HL-60 (cell line): ENCODE results near the gene KLF2.
A peak's percentile ranks its signal among the peaks of the same experiment; 100 is the strongest.
"Not testable (repeated sequence)": the region's sequence is repeated elsewhere in the genome, so short reads cannot be mapped to it uniquely, and the experiment has no call there.

Experiments used
- DNase-seq, 2 experiments: peaks; one replicate each; pipeline ENCODE4 v3.0.0-alpha.2; 2010 to 2020; ENCODE audit warnings: low read depth in 1 of 2, low spot score in 1 of 2
- H3K27ac ChIP-seq: fragments of 250-450 bp; sonication (Bioruptor Pico); replicated peaks from 2 replicates; pipeline ENCODE4 v1.5.1; 2020; ENCODE audit warnings: mild to moderate bottlenecking, moderate library complexity
- H3K27me3 ChIP-seq: fragments of 250-450 bp; sonication (Bioruptor Pico); 2 replicates; pipeline ENCODE4 v1.5.1; 2021; ENCODE audit warnings: mild to moderate bottlenecking, moderate library complexity; ENCODE audit not compliant: insufficient read depth, poor library complexity, severe bottlenecking
- H3K4me3 ChIP-seq: replicated peaks from 2 replicates; pipeline ENCODE4 v1.5.1; 2011; ENCODE audit warnings: mild to moderate bottlenecking, control low read depth, low read length; ENCODE audit not compliant: insufficient read depth
- GABPA ChIP-seq: IDR thresholded peaks from 2 replicates; pipeline ENCODE4 v1.6.1; 2012; ENCODE audit warnings: low read depth
- POLR2AphosphoS5 ChIP-seq: IDR thresholded peaks from 2 replicates; pipeline ENCODE4 v1.6.1; 2012; ENCODE audit warnings: low read depth
- REST ChIP-seq: IDR thresholded peaks from 2 replicates; pipeline ENCODE4 v1.6.1; 2012; ENCODE audit warnings: low read depth; ENCODE audit not compliant: insufficient replicate concordance
- SPI1 ChIP-seq: IDR thresholded peaks from 2 replicates; pipeline ENCODE4 v1.6.1; 2012; ENCODE audit warnings: low read depth, mild to moderate bottlenecking, borderline replicate concordance
- TF ChIP-seq, protein P1 (sequence below): IDR thresholded peaks from one replicate; pipeline ENCODE4 v1.5.1; 2011; ENCODE audit warnings: low read length, control low read depth, inconsistent platforms; ENCODE audit not compliant: insufficient read depth

Gene KLF2

DNA sequence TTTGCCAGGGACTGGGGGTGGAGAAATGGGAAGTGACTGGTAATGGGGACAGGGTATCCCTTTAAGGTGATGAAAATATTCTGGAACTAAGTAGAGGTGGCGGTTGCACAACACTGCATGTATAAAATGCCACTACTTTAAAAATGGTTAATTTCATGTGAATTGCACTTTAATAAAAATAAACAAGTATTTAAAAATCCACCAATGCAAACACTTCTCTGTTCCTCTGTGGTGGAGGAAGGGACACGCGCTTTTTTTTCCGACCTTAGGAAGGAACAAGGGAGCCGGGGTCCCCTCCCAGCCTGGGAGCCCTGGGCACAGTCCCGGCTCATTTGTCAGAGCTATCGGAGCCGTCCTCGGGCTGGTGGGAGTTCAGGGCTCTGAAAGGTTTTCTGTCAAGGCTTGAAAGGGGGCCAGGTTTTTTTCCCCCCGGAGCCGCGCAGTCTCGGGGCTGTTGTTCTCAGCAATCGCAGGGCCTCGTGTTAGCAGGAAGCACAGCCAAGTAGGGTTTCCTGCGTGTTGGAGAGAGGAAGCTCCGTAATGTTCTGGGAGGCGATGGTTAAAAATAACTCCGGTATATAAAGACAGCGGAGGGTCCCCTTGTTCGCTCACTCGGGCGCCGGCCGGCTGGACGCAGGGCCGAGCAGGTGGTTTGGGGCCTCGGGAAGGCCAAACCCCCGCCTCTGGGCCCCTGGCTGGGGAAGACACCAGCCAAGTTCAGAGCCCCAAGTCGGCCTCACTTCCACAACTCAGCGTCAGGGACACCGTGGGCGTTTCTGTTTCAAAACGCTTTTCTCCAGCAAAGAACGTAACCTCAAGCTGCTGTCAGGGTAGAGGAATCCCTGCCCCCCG lies 41.2 kb upstream of the KLF2 start:
- peak overlapping the region; percentile 23 for H3K4me3 ChIP-seq
- DNase-seq: peak; percentile 36 to 72
- H3K27ac ChIP-seq: peak overlapping the region; percentile 77
- TF ChIP-seq GABPA (no peak; the same call in 1 of the 2 replicates), SPI1 (peak; percentile 46; the same call in 1 of the 2 replicates), REST (peak; percentile 27), POLR2AphosphoS5 (peak; percentile 52; the same call in 1 of the 2 replicates)
- TF ChIP-seq, protein P1, sequence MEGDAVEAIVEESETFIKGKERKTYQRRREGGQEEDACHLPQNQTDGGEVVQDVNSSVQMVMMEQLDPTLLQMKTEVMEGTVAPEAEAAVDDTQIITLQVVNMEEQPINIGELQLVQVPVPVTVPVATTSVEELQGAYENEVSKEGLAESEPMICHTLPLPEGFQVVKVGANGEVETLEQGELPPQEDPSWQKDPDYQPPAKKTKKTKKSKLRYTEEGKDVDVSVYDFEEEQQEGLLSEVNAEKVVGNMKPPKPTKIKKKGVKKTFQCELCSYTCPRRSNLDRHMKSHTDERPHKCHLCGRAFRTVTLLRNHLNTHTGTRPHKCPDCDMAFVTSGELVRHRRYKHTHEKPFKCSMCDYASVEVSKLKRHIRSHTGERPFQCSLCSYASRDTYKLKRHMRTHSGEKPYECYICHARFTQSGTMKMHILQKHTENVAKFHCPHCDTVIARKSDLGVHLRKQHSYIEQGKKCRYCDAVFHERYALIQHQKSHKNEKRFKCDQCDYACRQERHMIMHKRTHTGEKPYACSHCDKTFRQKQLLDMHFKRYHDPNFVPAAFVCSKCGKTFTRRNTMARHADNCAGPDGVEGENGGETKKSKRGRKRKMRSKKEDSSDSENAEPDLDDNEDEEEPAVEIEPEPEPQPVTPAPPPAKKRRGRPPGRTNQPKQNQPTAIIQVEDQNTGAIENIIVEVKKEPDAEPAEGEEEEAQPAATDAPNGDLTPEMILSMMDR: no peak
- H3K27me3 ChIP-seq: peaks cover 2% of the 10 kb centered on the region

DNA sequence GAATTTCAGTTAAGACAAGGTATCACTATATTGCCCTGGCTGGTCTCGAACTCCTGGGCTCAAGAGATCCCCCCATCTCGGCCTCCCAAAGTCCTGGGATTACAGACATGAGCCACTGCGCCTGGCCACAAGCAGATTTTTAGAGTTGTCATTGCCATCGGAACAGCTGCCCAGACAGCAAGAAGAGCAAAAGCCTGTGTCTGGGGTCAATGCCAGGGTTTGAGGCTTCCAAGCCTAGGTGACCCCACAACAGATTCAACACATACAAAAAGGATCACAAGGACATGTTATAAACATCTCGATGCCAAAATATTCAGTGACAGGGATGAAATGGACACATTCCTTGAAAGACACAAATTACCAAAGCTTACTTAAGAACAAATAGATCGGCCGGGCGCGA lies 40.1 kb upstream of the KLF2 start:
- TF ChIP-seq REST (no peak), GABPA (no peak), SPI1 (no peak), POLR2AphosphoS5 (no peak)
- TF ChIP-seq, protein P1: no peak
- no peak for DNase-seq
- Histone ChIP-seq H3K4me3 (no peak overlapping the region), H3K27ac (no peak overlapping the region), H3K27me3 (peaks cover 2% of the 10 kb centered on the region)

- peak; percentile 26; the same call in 1 of the 2 replicates for TF ChIP-seq SPI1
- not testable (repeated sequence) for H3K27me3 ChIP-seq, DNase-seq
These were observed 39.5 kb upstream of the KLF2 start for GRCh38 chr19:16285079-16285478.

DNA sequence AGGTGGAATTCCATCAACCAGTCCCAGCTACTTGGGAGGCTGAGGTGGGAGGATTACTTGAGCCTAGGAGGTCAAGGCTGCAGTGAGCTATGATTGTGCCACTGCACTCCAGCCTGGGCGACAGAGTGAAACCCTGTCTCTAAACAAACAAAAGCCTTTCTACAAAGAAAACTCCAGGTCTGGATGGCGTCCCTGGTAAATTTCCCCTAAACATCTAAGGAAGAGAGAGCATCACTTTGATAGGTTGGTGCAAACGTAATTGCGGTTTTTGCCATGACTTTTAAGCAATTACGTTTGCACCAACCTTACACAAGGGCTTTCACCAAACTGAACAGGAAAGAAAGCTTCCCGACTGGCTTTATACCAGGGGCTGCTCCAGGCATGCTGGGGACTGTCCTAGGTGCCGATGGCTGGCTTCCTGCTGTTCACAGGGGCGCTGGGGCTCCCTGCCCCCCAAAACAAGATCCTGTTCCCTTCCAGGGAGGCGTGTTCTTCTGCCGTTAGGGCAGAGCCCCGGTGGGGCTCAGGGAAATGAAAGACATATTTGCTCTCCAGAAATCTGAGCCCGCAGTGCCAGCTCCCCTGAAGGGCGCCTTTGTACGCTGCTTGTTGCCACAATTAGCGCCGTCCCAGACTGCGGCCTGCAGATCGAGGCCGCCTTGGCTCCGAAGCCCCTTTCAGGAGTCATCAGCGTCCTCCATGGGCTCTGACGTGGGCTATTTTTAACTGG lies 38.7 kb upstream of the KLF2 start:
- no peak overlapping the region for H3K4me3 ChIP-seq
- DNase-seq: peak in 1 of 2 experiments; percentile 23
- TF ChIP-seq POLR2AphosphoS5 (no peak), GABPA (no peak), REST (no peak), SPI1 (no peak)
- TF ChIP-seq, protein P1: no peak
- no peak overlapping the region for H3K27ac ChIP-seq
- H3K27me3 ChIP-seq: peaks cover 2% of the 10 kb centered on the region

More at GRCh38 chr19:16285079-16285478, 39.5 kb upstream of the KLF2 start:
- H3K4me3 ChIP-seq, H3K27ac ChIP-seq: not testable (repeated sequence)
